GM13977 (cell line): Measurements from ENCODE around the gene MUC6.

Experiments used
- DNase-seq: peaks from one replicate; pipeline ENCODE4 v3.0.0; 2012; ENCODE audit warnings: low spot score
- in situ Hi-C: fragments of 300-500 bp; cut with MboI; formaldehyde crosslinking; loops from one replicate; pipeline ENCODE4 v1.12.0; 2022; ENCODE audit warnings: low sequenced_read_pairs, low pct_unique_long_range_greater_than_20kb, mixed read lengths, inconsistent platforms; ENCODE audit not compliant: unreplicated experiment
- TF ChIP-seq, protein P1 (sequence below): IDR thresholded peaks from 2 replicates; pipeline ENCODE4 v1.5.1; 2012; ENCODE audit warnings: mild to moderate bottlenecking, control low read depth; ENCODE audit not compliant: insufficient read depth; ENCODE audit errors: extremely low read depth, missing control alignments

MUC6 gene

DNA sequence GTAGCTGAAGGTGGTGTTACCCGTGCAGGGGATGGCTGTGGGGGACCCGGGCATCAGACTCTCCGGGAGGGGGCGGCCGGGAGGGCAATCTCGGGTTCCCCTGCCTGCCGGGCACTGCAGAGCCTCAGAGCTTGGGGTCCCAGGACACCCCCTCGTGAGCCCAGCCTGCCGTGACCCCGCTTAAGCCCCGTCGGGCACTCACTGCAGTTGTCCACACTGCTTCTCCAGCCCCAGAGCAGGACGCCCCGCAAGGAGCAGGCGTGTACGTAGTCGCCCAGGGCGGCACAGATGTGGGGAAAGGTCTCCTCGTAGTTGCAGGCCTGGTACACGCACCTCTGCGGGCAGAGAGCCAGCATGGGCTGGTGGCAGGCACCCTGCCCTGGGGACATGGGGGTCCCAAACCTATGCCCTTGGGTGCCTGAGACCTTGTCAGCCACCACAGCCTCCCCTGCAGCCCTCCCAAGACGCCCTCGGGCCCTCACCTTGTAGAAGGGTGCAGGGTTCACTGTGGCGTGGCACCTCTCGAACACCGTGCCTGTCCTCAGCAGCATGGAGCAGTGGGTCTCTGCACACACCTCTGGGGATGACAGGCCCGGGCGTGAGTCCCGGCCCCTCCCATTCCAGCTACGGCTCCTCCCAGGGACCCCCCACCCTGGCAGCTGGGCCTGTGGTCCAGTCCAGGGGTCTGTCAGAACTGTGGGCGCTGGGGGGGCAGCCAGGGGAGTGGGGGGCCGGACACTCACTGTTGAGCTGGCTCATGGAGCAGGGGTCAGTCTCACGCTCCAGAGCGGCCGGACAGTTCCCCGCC is 8.8 kb downstream of the MUC6 start:
- in situ Hi-C loops = no loop called here
- no peak for DNase-seq

DNA sequence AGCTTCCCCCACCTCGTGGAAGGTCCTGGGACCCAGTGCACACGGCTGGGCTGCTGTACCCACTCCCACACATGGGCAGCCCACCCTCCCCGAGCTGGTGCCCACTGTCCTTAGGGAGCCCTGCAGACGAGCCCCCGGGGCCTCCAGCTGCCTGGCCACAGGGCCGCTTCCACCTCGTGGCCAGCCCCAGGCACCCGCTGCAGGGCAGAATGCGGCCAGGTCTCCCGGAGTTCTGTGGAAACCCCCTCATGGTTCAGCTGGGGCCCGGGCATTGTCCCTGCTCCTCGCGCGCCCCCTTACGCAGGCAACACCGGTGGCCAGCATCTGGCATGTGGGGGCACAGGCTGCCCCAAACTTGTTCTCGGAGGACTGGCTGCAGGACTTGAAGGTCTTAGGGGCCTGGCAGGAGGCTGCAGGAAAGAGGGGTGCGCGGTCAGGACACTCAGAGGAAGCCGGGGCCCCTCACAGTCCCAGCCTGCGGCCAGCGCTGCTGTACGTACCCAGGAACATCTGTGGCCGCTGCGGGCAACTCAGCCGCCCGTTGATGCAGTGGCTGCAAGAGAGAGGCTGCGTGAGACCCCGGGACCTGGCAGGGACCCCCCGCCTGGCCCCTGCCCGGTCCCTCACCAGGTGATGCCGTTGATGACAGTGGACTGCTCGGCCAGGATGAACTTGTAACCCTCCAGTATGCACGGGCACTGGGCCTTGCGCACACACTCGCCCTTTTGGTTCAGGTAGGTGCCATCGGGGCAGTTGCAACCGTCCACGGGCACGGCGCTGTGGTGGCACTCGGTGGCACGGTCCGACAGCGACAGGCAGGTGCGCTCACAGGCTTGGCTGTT is 9.7 kb downstream of the MUC6 start:
- TF ChIP-seq, protein P1, sequence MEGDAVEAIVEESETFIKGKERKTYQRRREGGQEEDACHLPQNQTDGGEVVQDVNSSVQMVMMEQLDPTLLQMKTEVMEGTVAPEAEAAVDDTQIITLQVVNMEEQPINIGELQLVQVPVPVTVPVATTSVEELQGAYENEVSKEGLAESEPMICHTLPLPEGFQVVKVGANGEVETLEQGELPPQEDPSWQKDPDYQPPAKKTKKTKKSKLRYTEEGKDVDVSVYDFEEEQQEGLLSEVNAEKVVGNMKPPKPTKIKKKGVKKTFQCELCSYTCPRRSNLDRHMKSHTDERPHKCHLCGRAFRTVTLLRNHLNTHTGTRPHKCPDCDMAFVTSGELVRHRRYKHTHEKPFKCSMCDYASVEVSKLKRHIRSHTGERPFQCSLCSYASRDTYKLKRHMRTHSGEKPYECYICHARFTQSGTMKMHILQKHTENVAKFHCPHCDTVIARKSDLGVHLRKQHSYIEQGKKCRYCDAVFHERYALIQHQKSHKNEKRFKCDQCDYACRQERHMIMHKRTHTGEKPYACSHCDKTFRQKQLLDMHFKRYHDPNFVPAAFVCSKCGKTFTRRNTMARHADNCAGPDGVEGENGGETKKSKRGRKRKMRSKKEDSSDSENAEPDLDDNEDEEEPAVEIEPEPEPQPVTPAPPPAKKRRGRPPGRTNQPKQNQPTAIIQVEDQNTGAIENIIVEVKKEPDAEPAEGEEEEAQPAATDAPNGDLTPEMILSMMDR = no peak
- no peak for DNase-seq
- in situ Hi-C loops = no loop called here

More for the DNA sequence above, 8.8 kb downstream of the MUC6 start:
- TF ChIP-seq, protein P1 = no peak

DNA sequence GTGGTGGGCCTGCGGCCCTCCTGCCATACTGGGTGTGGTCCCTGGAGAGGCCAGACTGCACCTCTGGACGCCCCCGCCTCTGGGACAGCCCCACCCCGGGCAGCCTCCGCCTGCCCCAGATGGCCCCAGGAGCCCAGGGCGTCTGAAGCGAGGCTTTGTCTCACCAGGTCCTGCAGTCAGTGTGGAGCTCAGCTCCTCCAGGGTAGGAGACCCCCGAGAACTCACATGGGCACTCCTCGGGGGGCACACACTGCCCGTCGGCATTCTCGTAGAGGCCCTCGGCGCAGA is 10.4 kb downstream of the MUC6 start:
- no peak for DNase-seq
- TF ChIP-seq, protein P1 = no peak
- in situ Hi-C loops = no loop called here

DNA sequence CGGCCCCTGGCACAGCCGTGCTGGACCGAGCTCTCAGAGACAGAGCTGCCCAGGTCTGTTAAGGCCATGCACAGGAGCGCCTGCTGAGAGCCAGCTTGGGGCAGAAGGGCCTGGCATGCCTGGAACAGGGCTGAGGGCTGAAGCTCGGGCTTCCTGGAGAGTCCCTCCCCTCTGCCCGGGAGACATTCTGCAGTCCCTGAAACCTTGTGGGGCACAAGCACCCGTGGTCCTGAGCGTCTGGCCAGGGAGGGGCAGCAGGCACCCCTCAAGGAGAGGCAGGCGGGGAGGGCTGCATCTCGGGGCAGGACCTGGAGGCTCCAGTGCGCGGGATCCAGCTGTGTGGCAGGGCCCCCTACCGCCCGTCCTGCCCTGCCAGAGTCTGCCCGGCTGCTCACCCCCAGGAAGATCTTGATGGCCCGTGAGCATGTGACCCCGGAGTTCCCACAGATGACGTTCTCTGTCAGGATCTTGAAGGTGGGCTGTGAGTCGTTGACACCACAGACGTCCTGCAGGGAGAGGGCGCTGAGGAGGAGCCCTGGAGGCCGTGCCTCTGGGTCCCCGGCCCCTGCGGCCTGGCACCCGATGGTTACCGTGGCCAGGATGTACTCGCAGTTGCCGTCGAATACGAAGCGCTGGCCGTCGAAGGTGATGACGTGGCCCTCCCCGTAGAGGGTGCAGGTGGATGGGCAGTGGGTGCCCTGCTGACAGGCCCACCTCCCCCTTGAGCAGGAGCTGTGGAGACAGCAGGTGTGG is 10.9 kb downstream of the MUC6 start:
- in situ Hi-C loops = no loop called here
- no peak for DNase-seq
- TF ChIP-seq, protein P1 = no peak

DNA sequence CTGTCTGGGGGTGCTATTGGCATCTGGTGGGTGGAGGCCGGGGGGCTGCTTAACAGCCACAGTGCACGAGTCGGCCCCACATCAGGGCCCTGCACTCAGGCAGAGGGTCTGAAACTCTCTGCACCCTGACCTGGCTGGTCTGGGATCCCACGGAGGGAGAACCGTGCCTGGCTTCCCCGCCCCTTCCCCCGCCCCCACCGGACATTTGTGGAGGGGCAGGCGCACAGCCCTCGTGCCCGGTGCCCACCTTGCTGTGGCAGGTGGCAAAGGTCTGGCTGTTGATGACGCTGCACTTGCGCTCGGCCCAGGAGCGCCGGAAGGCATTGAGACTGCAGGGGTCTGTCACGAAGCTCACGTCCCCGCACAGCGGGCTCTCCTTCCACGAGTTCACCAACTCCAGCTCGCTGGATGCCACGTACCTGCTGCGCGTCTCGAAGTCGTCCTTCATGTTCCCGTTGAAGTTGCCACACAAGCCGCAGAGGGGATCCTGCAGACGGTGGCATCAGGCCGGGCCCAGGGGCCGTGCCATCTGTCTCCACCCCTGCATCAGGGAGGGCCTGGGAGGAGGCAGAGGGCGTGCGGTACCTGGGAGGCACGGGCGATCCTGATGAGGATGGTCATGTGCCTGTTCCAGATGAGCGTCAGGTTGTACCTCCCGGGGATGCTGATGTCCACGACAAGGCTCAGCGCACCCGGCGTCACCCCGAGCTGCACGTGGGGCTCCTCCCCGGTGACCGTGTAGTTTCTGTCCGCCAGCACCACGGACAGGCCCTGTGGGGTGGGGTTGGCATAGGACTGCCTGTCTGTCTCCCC is 11.7 kb downstream of the MUC6 start:
- TF ChIP-seq, protein P1 = no peak
- DNase-seq = no peak
- in situ Hi-C loops = no loop called here
